Measurements from ENCODE around the gene TNFSF15. TPM values are rescaled to one million over a fixed set of nuclear protein-coding genes. Genes with fewer than 3 reads are reported as not detected.
"Not testable (repeated sequence)": the region's sequence is repeated elsewhere in the genome, so short reads cannot be mapped to it uniquely, and the experiment has no call there.

The TNFSF15 gene
- total RNA-seq, 4 donors from 2014 or later: 0.06 to 0.83 (median 0.25) TPM

- Histone ChIP-seq H3K27me3 (no peaks in the 10 kb centered on the region), H3K4me1 (peaks cover 0 to 11% (median 7%) of the 10 kb centered on the region in 4 donors), H3K4me3 (no peak overlapping the region), H3K9me3 (no peaks in the 10 kb centered on the region), H3K36me3 (no peaks in the 10 kb centered on the region), H3K27ac (replicated peaks in 1 of 4) (no peak overlapping the region)
- DNase-seq (ENCODE audit: extremely low spot score): no peak
- intact Hi-C loops (cut with DNase I): no loop called here
- TF ChIP-seq POLR2A (IDR thresholded peaks at IDR 0.05; ENCODE audit: low read depth) (no peak), EP300 (IDR thresholded peaks at IDR 0.05) (no peak), CTCF (IDR thresholded peaks at IDR 0.05) (no peak), POLR2AphosphoS5 (IDR thresholded peaks at IDR 0.05) (no peak)
- 77% methylated on average over 2 of the region's 3 CpGs for WGBS
Observed at GRCh38 chr9:114745879-114746550, 59.8 kb downstream of the TNFSF15 start.

GRCh38 chr9:114745108-114745848 is 60.6 kb downstream of the TNFSF15 start:
- no peaks in the 10 kb centered on the region for H3K9me3 ChIP-seq
- TF ChIP-seq EP300 (IDR thresholded peaks at IDR 0.05) (no peak), POLR2AphosphoS5 (IDR thresholded peaks at IDR 0.05) (no peak)
- intact Hi-C loops (cut with DNase I): no loop called here
- H3K27ac ChIP-seq (replicated peaks in 1 of 4): no peak overlapping the region
- H3K27me3 ChIP-seq: no peaks in the 10 kb centered on the region
- 71% methylated on average over 6 of the region's 6 CpGs for WGBS
- no peak for DNase-seq (ENCODE audit: extremely low spot score)
- H3K4me1 ChIP-seq: peaks cover 0 to 11% (median 7%) of the 10 kb centered on the region in 4 donors
- H3K36me3 ChIP-seq: no peaks in the 10 kb centered on the region
- no peak overlapping the region for H3K4me3 ChIP-seq

GRCh38 chr9:114743446-114743845 is 62.4 kb downstream of the TNFSF15 start:
- Histone ChIP-seq H3K27me3 (no peaks in the 10 kb centered on the region), H3K4me1 (peaks cover 0 to 18% (median 10%) of the 10 kb centered on the region in 4 donors), H3K9me3 (no peaks in the 10 kb centered on the region), H3K4me3 (no peak overlapping the region), H3K27ac (replicated peaks in 1 of 4) (no peak overlapping the region), H3K36me3 (no peaks in the 10 kb centered on the region)
- TF ChIP-seq CTCF (IDR thresholded peaks at IDR 0.05) (no peak), POLR2AphosphoS5 (IDR thresholded peaks at IDR 0.05) (no peak)
- intact Hi-C loops (cut with DNase I): no loop called here
- peak; percentile 80 for DNase-seq (ENCODE audit: extremely low spot score)
- 89% methylated on average over 3 of the region's 3 CpGs for WGBS

- intact Hi-C loops (cut with DNase I): no loop called here
- 83% methylated on average over 2 of the region's 2 CpGs for WGBS
- H3K4me3 ChIP-seq: no peak overlapping the region
Observed at GRCh38 chr9:114742947-114743346, 62.9 kb downstream of the TNFSF15 start.

GRCh38 chr9:114741521-114741920 is 64.3 kb downstream of the TNFSF15 start:
- H3K4me1 ChIP-seq: peaks cover 0 to 18% (median 10%) of the 10 kb centered on the region in 4 donors
- H3K9me3 ChIP-seq; H3K27ac ChIP-seq (replicated peaks in 1 of 4); H3K36me3 ChIP-seq; H3K4me3 ChIP-seq; intact Hi-C loops (cut with DNase I); H3K27me3 ChIP-seq; DNase-seq (ENCODE audit: extremely low spot score): not testable (repeated sequence)
- WGBS: 90% methylated on average over 1 of the region's 1 CpG

More at GRCh38 chr9:114742947-114743346, 62.9 kb downstream of the TNFSF15 start:
- no peak for DNase-seq (ENCODE audit: extremely low spot score)
- no peaks in the 10 kb centered on the region for H3K9me3 ChIP-seq
- H3K27ac ChIP-seq (replicated peaks in 1 of 4): no peak overlapping the region
- peaks cover 0 to 18% (median 10%) of the 10 kb centered on the region in 4 donors for H3K4me1 ChIP-seq
- no peaks in the 10 kb centered on the region for H3K36me3 ChIP-seq
- TF ChIP-seq POLR2AphosphoS5 (IDR thresholded peaks at IDR 0.05) (no peak), CTCF (IDR thresholded peaks at IDR 0.05) (no peak), POLR2A (IDR thresholded peaks at IDR 0.05; ENCODE audit: low read depth) (no peak), EP300 (IDR thresholded peaks at IDR 0.05) (no peak)
- H3K27me3 ChIP-seq: no peaks in the 10 kb centered on the region
